ENCODE results near the gene ARHGEF19. TPM values are rescaled to one million over a fixed set of nuclear protein-coding genes. Genes with fewer than 3 reads are reported as not detected.

Gene ARHGEF19
- total and polyA plus RNA-seq, 11 donors = 0.97 to 3.8 (median 2.3) TPM

DNA sequence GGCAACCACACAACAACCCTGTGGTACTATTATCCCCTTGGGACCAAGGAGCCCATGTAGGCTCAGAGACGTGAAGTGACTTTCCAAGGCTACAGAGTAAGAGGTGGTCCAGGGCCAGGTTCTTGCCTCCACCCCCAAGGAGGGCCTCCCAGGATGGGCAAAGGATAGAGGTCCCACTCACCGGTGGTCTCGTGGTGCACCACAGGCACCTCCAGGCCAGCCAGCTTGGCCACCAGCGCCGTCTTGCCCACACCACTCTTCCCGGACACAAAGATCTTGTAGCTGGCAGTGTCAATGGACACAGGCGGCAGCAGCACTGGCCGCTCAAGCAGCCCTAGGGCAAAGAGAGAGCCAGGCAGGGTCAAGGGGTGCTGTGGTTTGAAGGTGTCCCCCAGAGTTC is 21.0 kb upstream of the ARHGEF19 start:
- 94 to 100% (median 98%) methylated on average over 5 to 8 of the region's 8 CpGs for WGBS, 4 donors
- TF ChIP-seq, protein P1, sequence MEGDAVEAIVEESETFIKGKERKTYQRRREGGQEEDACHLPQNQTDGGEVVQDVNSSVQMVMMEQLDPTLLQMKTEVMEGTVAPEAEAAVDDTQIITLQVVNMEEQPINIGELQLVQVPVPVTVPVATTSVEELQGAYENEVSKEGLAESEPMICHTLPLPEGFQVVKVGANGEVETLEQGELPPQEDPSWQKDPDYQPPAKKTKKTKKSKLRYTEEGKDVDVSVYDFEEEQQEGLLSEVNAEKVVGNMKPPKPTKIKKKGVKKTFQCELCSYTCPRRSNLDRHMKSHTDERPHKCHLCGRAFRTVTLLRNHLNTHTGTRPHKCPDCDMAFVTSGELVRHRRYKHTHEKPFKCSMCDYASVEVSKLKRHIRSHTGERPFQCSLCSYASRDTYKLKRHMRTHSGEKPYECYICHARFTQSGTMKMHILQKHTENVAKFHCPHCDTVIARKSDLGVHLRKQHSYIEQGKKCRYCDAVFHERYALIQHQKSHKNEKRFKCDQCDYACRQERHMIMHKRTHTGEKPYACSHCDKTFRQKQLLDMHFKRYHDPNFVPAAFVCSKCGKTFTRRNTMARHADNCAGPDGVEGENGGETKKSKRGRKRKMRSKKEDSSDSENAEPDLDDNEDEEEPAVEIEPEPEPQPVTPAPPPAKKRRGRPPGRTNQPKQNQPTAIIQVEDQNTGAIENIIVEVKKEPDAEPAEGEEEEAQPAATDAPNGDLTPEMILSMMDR (IDR thresholded peaks at IDR 0.05) = no peak
- TF ChIP-seq POLR2A (IDR thresholded peaks at IDR 0.05) = no peak
- intact Hi-C loops (cut with DNase I) = no loop called here

DNA sequence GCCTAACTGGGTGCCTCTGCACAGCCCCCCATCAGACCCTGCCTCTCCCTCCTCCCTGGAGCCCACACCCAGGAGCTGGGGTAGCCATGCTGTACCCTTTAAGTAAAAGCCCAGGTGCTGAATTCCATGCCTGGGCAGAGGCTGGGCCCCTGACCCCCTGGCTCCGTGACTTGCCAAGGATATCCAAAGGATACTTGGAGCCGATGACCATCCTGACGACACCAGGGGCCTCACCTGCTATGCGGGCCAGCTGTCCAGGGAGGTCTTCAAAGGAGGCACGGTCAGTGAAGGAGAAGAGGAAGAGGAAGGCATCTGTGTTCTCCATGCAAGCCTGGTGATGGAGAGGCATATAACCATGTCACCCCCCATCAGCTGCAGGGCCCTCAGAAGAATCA is 19.9 kb upstream of the ARHGEF19 start:
- no peak for TF ChIP-seq POLR2A (IDR thresholded peaks at IDR 0.05)
- intact Hi-C loops (cut with DNase I) = no loop called here
- WGBS, 4 donors = 86 to 96% (median 94%) methylated on average over 5 of the region's 5 CpGs
- Histone ChIP-seq H3K4me1 (peaks cover 0 to 23% (median 11%) of the 10 kb centered on the region in 12 donors), H3K36me3 (peaks cover 0 to 14% (median 0%) of the 10 kb centered on the region in 9 donors), H3K9me3 (peaks cover 0 to 1% (median 0%) of the 10 kb centered on the region in 12 donors), H3K4me3 (no peak overlapping the region), H3K27me3 (peaks cover 0 to 15% (median 5%) of the 10 kb centered on the region in 9 donors), H3K27ac (no peak overlapping the region)
- DNase-seq = no peak
- no peak for ATAC-seq

More for the DNA sequence above, 21.0 kb upstream of the ARHGEF19 start:
- ATAC-seq (no peak), DNase-seq (no peak)
- Histone ChIP-seq H3K9me3 (no peaks in the 10 kb centered on the region), H3K4me1 (peaks cover 0 to 22% (median 16%) of the 10 kb centered on the region in 12 donors), H3K36me3 (peaks cover 0 to 14% (median 0%) of the 10 kb centered on the region in 9 donors), H3K27me3 (peaks cover 0 to 4% (median 0%) of the 10 kb centered on the region in 9 donors), H3K4me3 (no peak overlapping the region), H3K27ac (no peak overlapping the region)

DNA sequence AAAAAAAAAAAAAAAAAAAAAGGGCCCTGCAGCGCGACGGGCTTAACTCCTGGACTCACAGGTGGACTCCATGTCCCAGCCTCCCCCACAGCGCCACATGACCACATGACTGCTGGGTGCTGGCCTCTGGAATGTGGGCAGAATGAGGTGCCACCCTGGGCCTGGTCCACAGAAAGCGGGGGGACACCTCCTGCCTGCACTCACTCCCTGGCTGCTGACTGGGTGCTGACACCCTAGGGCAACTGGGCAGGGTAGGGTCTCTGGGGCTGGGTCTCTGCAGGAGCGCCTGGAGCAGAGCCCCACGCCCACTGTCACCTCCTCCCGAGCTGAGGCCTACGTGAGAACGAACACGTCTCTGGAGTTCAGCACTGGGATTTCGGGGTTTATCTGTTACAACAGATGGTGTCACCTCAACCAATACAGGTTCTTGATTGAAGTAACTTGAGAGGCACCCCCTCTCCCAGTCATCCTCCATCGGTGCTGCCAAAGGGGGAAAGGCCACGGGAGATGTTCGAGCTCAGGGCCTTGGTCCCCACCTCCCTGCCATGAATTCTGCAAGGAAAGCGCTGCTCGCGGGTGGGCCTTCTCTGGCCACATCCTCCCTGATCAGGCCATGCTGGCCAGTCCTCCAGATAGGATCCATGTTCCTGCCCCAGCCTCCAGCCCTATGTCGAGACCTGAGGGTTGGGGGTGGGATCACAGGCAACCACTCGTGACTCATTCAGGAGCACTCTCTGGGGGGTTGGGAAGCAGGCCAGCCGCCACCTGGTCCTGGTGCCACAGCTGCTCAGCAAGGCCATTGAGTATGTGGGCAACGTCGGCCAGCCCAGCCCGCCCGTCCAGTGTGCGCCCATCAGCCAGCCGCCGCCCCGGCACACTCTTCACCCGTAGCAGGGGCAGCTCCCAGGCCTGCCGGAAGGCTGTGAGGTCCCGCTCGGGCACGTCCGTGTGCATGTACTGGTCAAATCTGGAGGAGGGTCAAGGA is 19.2 kb upstream of the ARHGEF19 start:
- Histone ChIP-seq H3K4me1 (peaks cover 0 to 23% (median 9%) of the 10 kb centered on the region in 12 donors), H3K4me3 (no peak overlapping the region), H3K27ac (no peak overlapping the region), H3K27me3 (peaks cover 0 to 22% (median 12%) of the 10 kb centered on the region in 9 donors), H3K36me3 (peaks cover 0 to 14% (median 0%) of the 10 kb centered on the region in 9 donors), H3K9me3 (peaks cover 0 to 4% (median 0%) of the 10 kb centered on the region in 12 donors)
- WGBS, 4 donors = 90 to 95% (median 92%) methylated on average over 23 to 35 of the region's 35 CpGs
- intact Hi-C loops (cut with DNase I) = no loop called here
- no peak for TF ChIP-seq POLR2A (IDR thresholded peaks at IDR 0.05)
- TF ChIP-seq, protein P1 (IDR thresholded peaks at IDR 0.05) = no peak
- DNase-seq = peak in 1 of 5 donors; percentile 13
- ATAC-seq = no peak

DNA sequence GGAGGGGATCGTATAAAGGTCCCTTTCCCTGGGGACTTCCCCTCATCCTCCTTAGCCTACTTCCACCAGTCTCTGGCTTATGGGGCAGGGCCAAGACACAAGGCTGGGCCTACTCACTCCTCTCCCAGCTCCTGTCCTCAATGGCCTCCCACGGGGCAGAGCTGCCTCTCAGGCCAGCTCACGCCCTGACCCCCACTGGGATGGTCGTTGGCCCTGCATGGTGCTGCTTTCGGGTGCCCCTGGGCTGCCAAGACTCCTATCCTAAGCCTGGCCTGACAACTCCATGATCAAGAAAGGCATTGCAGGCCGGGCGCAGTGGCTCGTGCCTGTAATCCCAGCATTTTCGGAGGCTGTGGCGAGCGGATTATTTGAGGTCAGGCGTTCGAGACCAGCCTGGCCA is 18.3 kb upstream of the ARHGEF19 start:
- ATAC-seq (no peak), DNase-seq (no peak)
- TF ChIP-seq, protein P1 (IDR thresholded peaks at IDR 0.05) = no peak
- no peak for TF ChIP-seq POLR2A (IDR thresholded peaks at IDR 0.05)
- Histone ChIP-seq H3K27ac (no peak overlapping the region), H3K4me3 (no peak overlapping the region), H3K9me3 (peaks cover 0 to 4% (median 0%) of the 10 kb centered on the region in 12 donors), H3K27me3 (peaks cover 0 to 31% (median 13%) of the 10 kb centered on the region in 9 donors), H3K36me3 (peaks cover 0 to 14% (median 0%) of the 10 kb centered on the region in 9 donors), H3K4me1 (peaks cover 0 to 18% (median 1%) of the 10 kb centered on the region in 12 donors)
- intact Hi-C loops (cut with DNase I) = no loop called here
- WGBS, 4 donors = 87 to 90% (median 88%) methylated on average over 12 to 13 of the region's 13 CpGs

Data from heart left ventricle (tissue), 16 donors.